GM19463 (cell line): ENCODE data around the gene NT5C1B.
A peak's percentile ranks its signal among the peaks of the same experiment; 100 is the strongest.

ENCODE experiments used
- ATAC-seq: cut with Tn5 transposase; IDR thresholded peaks from one replicate; pipeline ENCODE4 v1.9.1; 2021; ENCODE audit warnings: mild to moderate bottlenecking, moderate library complexity; ENCODE audit not compliant: unreplicated experiment

NT5C1B gene

GRCh38 chr2:18600255-18600613 is 10.9 kb upstream of the NT5C1B start:
- no peak for ATAC-seq

- no peak for ATAC-seq
Observed at GRCh38 chr2:18599509-18600254, 10.3 kb upstream of the NT5C1B start.

DNA sequence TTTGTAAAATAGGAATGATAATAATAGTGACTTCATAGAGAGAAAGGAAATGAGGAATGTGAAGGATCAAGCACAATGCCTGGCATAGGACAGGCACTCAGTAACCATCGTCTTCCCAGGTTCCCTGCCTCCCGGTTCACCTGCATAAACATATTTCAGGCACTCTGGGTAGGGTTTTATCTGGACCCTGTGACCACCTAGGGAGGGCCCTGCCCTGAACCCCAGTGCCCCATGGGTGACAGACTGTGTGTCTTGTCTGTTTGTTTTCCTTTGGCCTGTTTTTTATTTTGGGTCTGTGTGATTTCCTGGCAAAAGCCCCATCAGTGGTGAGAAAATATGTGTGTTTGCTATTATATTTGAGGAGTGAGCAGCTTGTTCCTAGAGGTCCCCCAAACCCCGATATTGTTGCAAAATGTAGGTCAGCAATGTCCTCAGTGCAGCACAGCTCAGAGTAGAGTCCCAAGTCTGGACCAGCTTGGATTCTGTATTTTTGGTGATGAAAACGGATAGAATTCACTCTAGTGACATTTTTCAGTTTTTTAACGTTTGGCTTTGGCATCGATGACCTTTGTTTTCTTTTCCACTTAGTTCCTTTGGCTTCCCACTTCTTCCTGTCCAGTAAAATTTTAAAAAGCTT is 9.6 kb upstream of the NT5C1B start:
- no peak for ATAC-seq

GRCh38 chr2:18597618-18598017 is 8.2 kb upstream of the NT5C1B start:
- no peak for ATAC-seq

GRCh38 chr2:18596993-18597392 is 7.6 kb upstream of the NT5C1B start:
- ATAC-seq = no peak

GRCh38 chr2:18593496-18593895 is 4.1 kb upstream of the NT5C1B start:
- no peak for ATAC-seq

DNA sequence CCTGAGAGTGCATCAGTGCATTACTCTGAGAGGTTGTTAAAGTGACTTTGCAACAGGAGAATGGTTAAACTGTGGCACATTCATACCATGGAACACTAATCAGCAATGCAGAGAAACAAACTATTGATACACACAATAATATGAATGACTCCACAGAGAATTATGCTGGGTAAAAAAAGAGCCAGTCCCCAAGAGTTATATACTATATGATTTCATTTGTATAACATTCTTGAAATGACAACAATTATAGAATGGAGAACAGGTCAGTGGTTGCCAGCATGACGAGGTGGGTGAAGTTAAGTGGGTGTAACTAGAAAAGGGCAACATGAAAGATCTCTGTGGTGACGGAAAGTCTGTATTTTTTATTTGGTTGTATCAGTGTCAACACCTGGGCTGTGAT is 3.0 kb upstream of the NT5C1B start:
- ATAC-seq = no peak

DNA sequence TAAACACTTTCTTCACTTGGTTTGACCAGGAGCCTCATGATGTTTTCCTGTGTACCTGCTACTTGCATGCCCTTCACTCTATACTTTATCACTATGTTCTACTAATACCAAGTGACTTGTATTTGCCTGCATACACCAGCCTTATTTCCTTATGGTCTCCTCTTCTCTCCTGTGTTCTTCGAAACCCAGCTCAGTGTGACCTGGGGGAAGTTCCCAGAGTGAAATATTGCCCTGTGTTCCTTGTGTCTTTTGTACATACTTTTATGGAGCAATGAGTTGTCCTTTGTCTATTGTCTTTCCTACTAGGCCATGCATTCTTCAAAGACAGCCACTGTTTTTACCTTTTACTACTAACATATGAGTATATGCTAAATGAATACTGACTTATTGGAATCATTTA is 567 bp downstream of the NT5C1B start:
- no peak for ATAC-seq

GRCh38 chr2:18588049-18588448 is 1.3 kb downstream of the NT5C1B start:
- no peak for ATAC-seq

GRCh38 chr2:18585526-18585925 is 3.8 kb downstream of the NT5C1B start:
- ATAC-seq = no peak

- ATAC-seq = no peak
Observed at GRCh38 chr2:18584608-18584954, 4.8 kb downstream of the NT5C1B start.

- no peak for ATAC-seq
Observed at GRCh38 chr2:18583905-18584607, 5.3 kb downstream of the NT5C1B start.

DNA sequence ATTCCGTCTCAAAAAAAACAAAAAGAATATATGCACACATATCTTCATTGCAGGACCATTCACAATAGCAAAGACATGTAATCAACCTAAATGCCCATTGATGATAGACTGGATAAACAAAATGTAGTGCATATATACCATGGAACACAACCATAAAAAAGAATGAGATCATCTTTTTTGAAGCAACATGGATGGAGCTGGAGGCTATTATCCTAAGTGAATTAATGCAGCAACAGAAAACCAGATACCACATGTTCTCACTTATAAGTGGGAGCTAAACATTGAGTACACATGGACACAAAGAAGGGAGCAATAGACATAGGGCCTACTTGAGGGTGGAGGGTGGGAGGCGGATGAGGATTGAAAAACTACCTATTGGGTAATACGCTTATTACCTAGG is 8.8 kb downstream of the NT5C1B start:
- ATAC-seq = no peak

GRCh38 chr2:18578033-18578432 is 11.3 kb downstream of the NT5C1B start:
- no peak for ATAC-seq

DNA sequence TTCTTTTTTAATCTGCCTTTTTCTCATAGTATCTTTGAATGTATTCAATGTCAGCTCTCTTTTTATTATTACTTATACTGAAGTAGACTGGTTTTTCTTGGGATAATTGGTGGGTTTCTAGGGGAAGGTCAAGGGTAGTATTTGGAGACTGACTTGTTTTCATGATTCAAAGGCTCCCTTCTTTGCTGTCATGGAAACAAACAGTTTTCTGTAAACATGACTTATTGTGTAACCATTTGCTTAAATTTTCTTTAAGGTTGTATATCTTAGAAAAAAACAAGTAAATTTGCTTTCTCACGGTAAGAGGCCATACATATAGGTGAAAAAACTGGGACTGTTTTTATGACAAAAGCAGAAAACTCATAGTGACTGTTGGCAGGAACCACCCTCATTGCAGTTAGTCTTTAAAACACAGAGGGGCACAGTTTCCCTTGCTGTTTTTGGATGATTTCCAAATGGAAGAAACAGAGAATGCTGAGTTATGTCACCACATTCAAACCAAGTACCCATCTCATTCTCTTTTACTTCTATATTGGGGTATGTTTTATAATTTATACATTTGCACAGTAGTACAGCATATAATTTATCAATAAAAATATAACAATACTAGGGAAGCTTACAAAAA is 23.1 kb downstream of the NT5C1B start:
- ATAC-seq = no peak

GRCh38 chr2:18560797-18561085 is 28.6 kb downstream of the NT5C1B start:
- no peak for ATAC-seq

GRCh38 chr2:18560031-18560796 is 29.2 kb downstream of the NT5C1B start, which contains the start of gene RDH14:
RDH14 (minus strand) TSS chr2:18560653; CDS start chr2:18560572, 81 bp downstream.
- peak; percentile 90 for ATAC-seq

DNA sequence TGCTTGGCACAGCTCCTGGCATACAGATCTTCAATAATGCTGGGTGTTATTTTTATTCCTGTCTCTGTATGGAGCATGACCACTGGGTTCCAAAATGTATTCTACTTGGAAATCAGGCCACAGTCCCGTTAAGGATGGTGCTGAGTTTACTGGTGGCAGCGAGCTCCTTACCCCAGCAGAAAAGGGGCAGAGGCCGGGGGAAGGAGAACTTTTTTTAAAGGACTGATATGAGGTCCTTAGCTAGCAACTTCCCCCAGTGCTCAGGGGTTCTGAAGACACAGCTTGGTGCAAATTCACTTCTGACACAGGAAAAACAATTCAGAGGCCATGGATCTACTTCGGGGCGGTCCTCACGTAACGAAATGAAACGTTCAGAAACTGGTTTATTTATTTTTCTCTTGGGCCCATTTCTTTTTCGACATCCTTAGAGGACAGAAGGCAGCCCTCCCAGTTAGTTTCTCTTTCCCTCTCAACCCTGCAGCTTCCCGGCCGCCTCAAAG is 29.8 kb downstream of the NT5C1B start:
- peak; percentile 0 for ATAC-seq

DNA sequence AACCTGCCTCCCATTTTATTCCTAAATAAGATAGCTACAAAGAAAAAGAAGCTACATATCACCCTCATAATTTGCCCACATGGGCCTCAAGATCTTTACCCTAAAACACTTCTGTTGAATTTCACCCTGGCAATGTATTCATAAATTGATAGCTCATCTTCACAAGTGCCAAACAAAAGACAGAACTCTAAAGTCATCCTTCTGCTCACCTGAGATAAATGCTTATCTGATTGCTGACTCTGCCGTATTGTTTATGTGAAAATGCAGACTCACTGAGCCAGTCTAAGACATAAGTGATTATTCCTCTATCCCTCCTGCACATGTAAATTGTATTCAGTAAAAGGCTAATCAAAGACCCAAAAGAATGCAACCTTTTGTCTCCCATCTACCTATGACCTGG is 30.9 kb downstream of the NT5C1B start:
- ATAC-seq = no peak

GRCh38 chr2:18557121-18557520 is 32.2 kb downstream of the NT5C1B start:
- ATAC-seq = no peak
